ENCODE data around the gene VPS18.

- TF ChIP-seq CTCF (IDR thresholded peaks at IDR 0.05; ENCODE audit: low read depth, low read length) (no peak), EZH2phosphoT487 (IDR thresholded peaks at IDR 0.05; ENCODE audit: low read depth) (no peak)
These were observed 49.6 kb downstream of the VPS18 start for GRCh38 chr15:40943764-40944365.

All from OCI-LY3 (cell line).